HEK293 (cell line): ENCODE measurements around the gene EPHB3.
A peak's percentile ranks its signal among the peaks of the same experiment; 100 is the strongest.

Experiments
- CTCF ChIA-PET: fragments of 350-600 bp; formaldehyde crosslinking; extraction: SDS; loops from one replicate; lab custom pipeline; 2021; ENCODE audit warnings: antibody characterized with exemption; lab: Yijun Ruan, JAX
- POLR2A ChIA-PET: fragments of 300-600 bp; formaldehyde crosslinking; extraction: SDS; loops from one replicate; lab custom pipeline; 2020; ENCODE audit warnings: antibody characterized with exemption, inconsistent platforms; lab: Yijun Ruan, JAX
- H3K27ac ChIP-seq: fragments of 200-500 bp; sonication (Bioruptor generic); 2 replicates; pipeline ENCODE4 v1.5.1; 2014; ENCODE audit warnings: low read depth, low read length, control low read depth, inconsistent platforms; ENCODE audit errors: extremely low read depth
- H3K36me3 ChIP-seq, 2 experiments: fragments of 200-500 bp in 1 of 2; sonication (Bioruptor generic) in 1 of 2; 1 replicate in 1 of 2; 2 replicates in 1 of 2; pipeline ENCODE4 v1.5.1; 2014 to 2017; ENCODE audit warnings: inconsistent platforms in 2 of 2, low read length in 2 of 2; ENCODE audit not compliant: control insufficient read depth in 2 of 2, insufficient read depth in 1 of 2
- H3K4me1 ChIP-seq: fragments of 200-500 bp; sonication (Bioruptor generic); 2 replicates; pipeline ENCODE4 v1.5.1; 2014; ENCODE audit warnings: mild to moderate bottlenecking, low read length, inconsistent platforms; ENCODE audit not compliant: control insufficient read depth, insufficient read depth
- H3K4me3 ChIP-seq: 2 replicates; pipeline ENCODE4 v1.5.1; 2011; ENCODE audit warnings: low read depth, mild to moderate bottlenecking, control low read depth, low read length, moderate library complexity
- H3K9me3 ChIP-seq: fragments of 200-500 bp; sonication (Bioruptor generic); 2 replicates; pipeline ENCODE4 v1.5.1; 2014; ENCODE audit warnings: low read depth, low read length, inconsistent platforms; ENCODE audit not compliant: control insufficient read depth, insufficient read depth
- EGR2 ChIP-seq: fragments of 450-650 bp; formaldehyde crosslinking; IDR thresholded peaks from 2 replicates; pipeline ENCODE4 v1.5.1; 2016; ENCODE audit warnings: low read depth, missing biosample characterization, missing genetic modification characterization
- GLIS1 ChIP-seq: fragments of 450-650 bp; formaldehyde crosslinking; IDR thresholded peaks from 2 replicates; pipeline ENCODE4 v1.5.1; 2016; ENCODE audit warnings: missing biosample characterization, missing genetic modification characterization
- KLF1 ChIP-seq: fragments of 450-650 bp; formaldehyde crosslinking; IDR thresholded peaks from 2 replicates; pipeline ENCODE4 v1.5.1; 2016; ENCODE audit warnings: missing biosample characterization, missing genetic modification characterization
- KLF7 ChIP-seq: fragments of 450-650 bp; formaldehyde crosslinking; IDR thresholded peaks from 2 replicates; pipeline ENCODE4 v1.5.1; 2016; ENCODE audit warnings: missing biosample characterization, missing genetic modification characterization, borderline replicate concordance
- MYNN ChIP-seq: fragments of 450-650 bp; formaldehyde crosslinking; IDR thresholded peaks from 2 replicates; pipeline ENCODE4 v1.5.1; 2016; ENCODE audit warnings: missing biosample characterization, missing genetic modification characterization, borderline replicate concordance
- REPIN1 ChIP-seq: fragments of 450-650 bp; formaldehyde crosslinking; IDR thresholded peaks from 2 replicates; pipeline ENCODE4 v1.5.1; 2017; ENCODE audit warnings: missing biosample characterization, missing genetic modification characterization, low read depth
- TCF7L2 ChIP-seq: IDR thresholded peaks from 2 replicates; pipeline ENCODE4 v1.6.1; 2011; ENCODE audit warnings: low read depth, mild to moderate bottlenecking, inconsistent platforms, low read length, moderate library complexity, borderline replicate concordance
- TSHZ1 ChIP-seq: fragments of 450-650 bp; formaldehyde crosslinking; IDR thresholded peaks from 2 replicates; pipeline ENCODE4 v1.5.1; 2016; ENCODE audit warnings: missing biosample characterization, missing genetic modification characterization, borderline replicate concordance
- ZBTB20 ChIP-seq: fragments of 450-650 bp; formaldehyde crosslinking; IDR thresholded peaks from 2 replicates; pipeline ENCODE4 v1.5.1; 2016; ENCODE audit warnings: missing biosample characterization, missing genetic modification characterization
- ZFHX2 ChIP-seq: fragments of 450-650 bp; formaldehyde crosslinking; conservative IDR thresholded peaks from 2 replicates; pipeline ENCODE4 v1.5.1; 2016; ENCODE audit warnings: missing biosample characterization, missing genetic modification characterization
- ZNF132 ChIP-seq: fragments of 450-650 bp; formaldehyde crosslinking; IDR thresholded peaks from 2 replicates; pipeline ENCODE4 v1.5.1; 2017; ENCODE audit warnings: missing biosample characterization, missing genetic modification characterization, borderline replicate concordance
- ZNF155 ChIP-seq: fragments of 450-650 bp; formaldehyde crosslinking; IDR thresholded peaks from 2 replicates; pipeline ENCODE4 v1.5.1; 2016; ENCODE audit warnings: missing biosample characterization, missing genetic modification characterization
- ZNF174 ChIP-seq: fragments of 450-650 bp; formaldehyde crosslinking; IDR thresholded peaks from 2 replicates; pipeline ENCODE4 v1.5.0; 2017; ENCODE audit warnings: missing biosample characterization, mild to moderate bottlenecking, missing genetic modification characterization
- ZNF214 ChIP-seq: fragments of 450-650 bp; formaldehyde crosslinking; IDR thresholded peaks from 2 replicates; pipeline ENCODE4 v1.5.1; 2017; ENCODE audit warnings: missing biosample characterization, mild to moderate bottlenecking, missing genetic modification characterization, borderline replicate concordance
- ZNF324 ChIP-seq: fragments of 450-650 bp; formaldehyde crosslinking; IDR thresholded peaks from 2 replicates; pipeline ENCODE4 v1.5.1; 2016; ENCODE audit warnings: missing biosample characterization, missing genetic modification characterization
- ZNF514 ChIP-seq: fragments of 450-650 bp; formaldehyde crosslinking; IDR thresholded peaks from 2 replicates; pipeline ENCODE4 v1.5.1; 2016; ENCODE audit warnings: missing biosample characterization, missing genetic modification characterization
- ZNF555 ChIP-seq: fragments of 450-650 bp; formaldehyde crosslinking; conservative IDR thresholded peaks from 2 replicates; pipeline ENCODE4 v1.5.1; 2017; ENCODE audit warnings: missing biosample characterization, mild to moderate bottlenecking, missing genetic modification characterization, inconsistent platforms
- ZNF645 ChIP-seq: fragments of 450-650 bp; formaldehyde crosslinking; IDR thresholded peaks from 2 replicates; pipeline ENCODE4; 2016; ENCODE audit warnings: missing biosample characterization, missing genetic modification characterization
- ZNF776 ChIP-seq: fragments of 450-650 bp; formaldehyde crosslinking; IDR thresholded peaks from 2 replicates; pipeline ENCODE4 v1.5.0; 2017; ENCODE audit warnings: missing biosample characterization, missing genetic modification characterization, borderline replicate concordance
- ZNF843 ChIP-seq: fragments of 450-650 bp; formaldehyde crosslinking; IDR thresholded peaks from 2 replicates; pipeline ENCODE4 v1.5.1; 2016; ENCODE audit warnings: missing biosample characterization, missing genetic modification characterization
- TF ChIP-seq, protein P1 (sequence below): fragments of 450-650 bp; formaldehyde crosslinking; IDR thresholded peaks from 2 replicates; pipeline ENCODE4 v1.5.1; 2016; ENCODE audit warnings: missing biosample characterization, missing genetic modification characterization, borderline replicate concordance
- TF ChIP-seq, protein P2 (sequence below): fragments of 450-650 bp; formaldehyde crosslinking; IDR thresholded peaks from 2 replicates; pipeline ENCODE4 v1.5.1; 2017; ENCODE audit warnings: missing biosample characterization, missing genetic modification characterization

Gene EPHB3

DNA sequence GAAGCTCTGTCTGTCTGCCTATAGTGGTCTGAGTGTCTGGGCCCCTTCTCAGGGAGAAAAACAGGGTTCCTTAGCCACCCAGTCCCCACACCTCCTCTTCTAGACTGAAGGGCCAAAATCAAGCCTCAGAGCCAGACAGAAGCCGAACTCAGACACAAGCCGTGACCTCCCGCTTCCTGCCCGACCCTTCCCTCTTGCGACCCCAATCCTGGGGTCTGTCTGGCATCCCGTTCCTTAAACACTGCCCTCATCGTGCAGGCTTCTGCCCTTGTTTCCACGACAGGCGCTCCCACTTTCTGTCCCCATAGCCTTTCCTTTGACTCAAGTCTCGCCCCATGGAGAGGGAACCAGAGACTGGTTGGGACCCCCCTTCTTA is 32.3 kb downstream of the EPHB3 start:
- no peaks in the 10 kb centered on the region for H3K36me3 ChIP-seq
- TF ChIP-seq ZNF324 (tag by site-specific recombination) (no peak), ZNF514 (tag by site-specific recombination) (no peak), ZNF555 (tag by site-specific recombination) (no peak), REPIN1 (no peak), KLF7 (tag by site-specific recombination) (no peak)
- TF ChIP-seq, protein P1, sequence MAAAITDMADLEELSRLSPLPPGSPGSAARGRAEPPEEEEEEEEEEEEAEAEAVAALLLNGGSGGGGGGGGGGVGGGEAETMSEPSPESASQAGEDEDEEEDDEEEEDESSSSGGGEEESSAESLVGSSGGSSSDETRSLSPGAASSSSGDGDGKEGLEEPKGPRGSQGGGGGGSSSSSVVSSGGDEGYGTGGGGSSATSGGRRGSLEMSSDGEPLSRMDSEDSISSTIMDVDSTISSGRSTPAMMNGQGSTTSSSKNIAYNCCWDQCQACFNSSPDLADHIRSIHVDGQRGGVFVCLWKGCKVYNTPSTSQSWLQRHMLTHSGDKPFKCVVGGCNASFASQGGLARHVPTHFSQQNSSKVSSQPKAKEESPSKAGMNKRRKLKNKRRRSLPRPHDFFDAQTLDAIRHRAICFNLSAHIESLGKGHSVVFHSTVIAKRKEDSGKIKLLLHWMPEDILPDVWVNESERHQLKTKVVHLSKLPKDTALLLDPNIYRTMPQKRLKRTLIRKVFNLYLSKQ: no peak
- POLR2A ChIA-PET: no interaction called here
- H3K9me3 ChIP-seq: no peaks in the 10 kb centered on the region
- no peak overlapping the region for H3K4me3 ChIP-seq
- H3K4me1 ChIP-seq: no peaks in the 10 kb centered on the region
- H3K27ac ChIP-seq: no peak overlapping the region
- CTCF ChIA-PET: no interaction called here

- H3K9me3 ChIP-seq: no peaks in the 10 kb centered on the region
- TF ChIP-seq MYNN (tag by site-specific recombination) (no peak), ZFHX2 (peak; percentile 98), ZNF843 (tag by site-specific recombination) (no peak), EGR2 (tag by site-specific recombination) (peak; percentile 95), ZNF214 (tag by site-specific recombination) (no peak)
- TF ChIP-seq, protein P2, sequence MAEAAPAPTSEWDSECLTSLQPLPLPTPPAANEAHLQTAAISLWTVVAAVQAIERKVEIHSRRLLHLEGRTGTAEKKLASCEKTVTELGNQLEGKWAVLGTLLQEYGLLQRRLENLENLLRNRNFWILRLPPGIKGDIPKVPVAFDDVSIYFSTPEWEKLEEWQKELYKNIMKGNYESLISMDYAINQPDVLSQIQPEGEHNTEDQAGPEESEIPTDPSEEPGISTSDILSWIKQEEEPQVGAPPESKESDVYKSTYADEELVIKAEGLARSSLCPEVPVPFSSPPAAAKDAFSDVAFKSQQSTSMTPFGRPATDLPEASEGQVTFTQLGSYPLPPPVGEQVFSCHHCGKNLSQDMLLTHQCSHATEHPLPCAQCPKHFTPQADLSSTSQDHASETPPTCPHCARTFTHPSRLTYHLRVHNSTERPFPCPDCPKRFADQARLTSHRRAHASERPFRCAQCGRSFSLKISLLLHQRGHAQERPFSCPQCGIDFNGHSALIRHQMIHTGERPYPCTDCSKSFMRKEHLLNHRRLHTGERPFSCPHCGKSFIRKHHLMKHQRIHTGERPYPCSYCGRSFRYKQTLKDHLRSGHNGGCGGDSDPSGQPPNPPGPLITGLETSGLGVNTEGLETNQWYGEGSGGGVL: peak; percentile 28; the same call in 1 of the 2 replicates
- no peak overlapping the region for H3K27ac ChIP-seq
- no peaks in the 10 kb centered on the region for H3K36me3 ChIP-seq
- H3K4me1 ChIP-seq: no peaks in the 10 kb centered on the region
- POLR2A ChIA-PET: no interaction called here
- H3K4me3 ChIP-seq: no peak overlapping the region
- CTCF ChIA-PET: no interaction called here
These were observed 32.9 kb downstream of the EPHB3 start for GRCh38 chr3:184594371-184595001.

DNA sequence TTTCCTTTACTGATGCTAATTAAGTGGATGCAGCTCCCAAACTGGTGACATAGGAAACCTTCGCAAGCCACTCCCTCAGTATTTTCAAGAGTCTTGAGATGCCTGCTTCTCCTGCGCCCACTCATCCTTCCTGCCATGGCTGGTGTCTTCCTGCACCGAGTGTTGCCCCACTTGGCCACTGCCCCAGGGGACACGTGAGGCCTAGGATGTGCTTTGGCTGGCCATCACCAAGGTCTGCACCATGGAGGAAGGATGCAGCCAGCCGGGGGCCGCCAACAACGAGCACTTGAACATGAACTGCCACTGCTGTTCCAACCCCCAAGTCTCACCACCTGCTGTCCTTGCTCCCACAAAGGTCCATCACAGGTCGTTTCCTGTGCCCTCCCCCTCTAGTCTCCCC is 34.1 kb downstream of the EPHB3 start:
- Histone ChIP-seq H3K9me3 (no peaks in the 10 kb centered on the region), H3K27ac (no peak overlapping the region), H3K4me3 (no peak overlapping the region), H3K36me3 (no peaks in the 10 kb centered on the region)
- ChIA-PET CTCF (no interaction called here), POLR2A (no interaction called here)
- peak; percentile 43 for TF ChIP-seq GLIS1 (tag by site-specific recombination)
- no peak for TF ChIP-seq ZBTB20
- TF ChIP-seq, all 188 proteins: peak for 1
- no peaks in the 10 kb centered on the region for H3K4me1 ChIP-seq

GRCh38 chr3:184596233-184596632 is 34.6 kb downstream of the EPHB3 start:
- H3K27ac ChIP-seq: no peak overlapping the region
- no peaks in the 10 kb centered on the region for H3K4me1 ChIP-seq
- ChIA-PET POLR2A (no interaction called here), CTCF (no interaction called here)
- H3K4me3 ChIP-seq: no peak overlapping the region
- no peaks in the 10 kb centered on the region for H3K36me3 ChIP-seq
- no peaks in the 10 kb centered on the region for H3K9me3 ChIP-seq
- TF ChIP-seq TSHZ1 (tag by site-specific recombination) (no peak), ZNF776 (tag by site-specific recombination) (no peak), ZNF155 (tag by site-specific recombination) (no peak), ZNF645 (tag by site-specific recombination) (no peak), KLF1 (tag by site-specific recombination) (no peak), ZNF174 (no peak), TCF7L2 (no peak), ZNF132 (no peak)
